GM19328 (cell line): Measurements from ENCODE around the gene GNG4.

Experiments used
- ATAC-seq: cut with Tn5 transposase; IDR thresholded peaks from one replicate; pipeline ENCODE4 v1.9.1; 2021; ENCODE audit warnings: mild to moderate bottlenecking, moderate library complexity; ENCODE audit not compliant: unreplicated experiment

The GNG4 gene

DNA sequence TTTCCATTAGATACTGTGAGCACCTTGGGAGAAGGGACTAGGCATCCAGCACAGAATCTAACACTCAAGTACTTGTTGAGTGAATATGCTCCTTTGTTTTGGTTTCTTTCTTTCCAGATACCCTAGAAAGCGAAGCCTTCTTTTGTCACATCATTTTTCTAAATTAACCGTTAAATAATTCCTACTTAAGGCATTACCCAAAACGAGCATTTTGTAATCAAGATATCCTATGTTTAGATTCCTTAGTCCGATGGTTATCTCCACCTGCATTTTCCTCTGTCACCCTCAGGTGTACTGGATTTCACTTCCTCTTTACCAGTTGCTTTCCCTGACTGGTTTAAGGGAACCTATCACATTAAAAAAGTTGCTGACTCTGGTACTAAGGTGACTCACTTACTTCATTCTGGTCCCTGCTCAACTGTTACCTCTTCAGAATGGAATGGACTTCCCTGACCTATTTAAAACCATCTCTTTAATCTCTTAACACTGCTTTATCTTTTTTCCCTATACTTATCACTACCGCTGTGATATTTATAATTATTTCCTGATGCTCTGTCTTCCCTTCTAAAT lies 148.5 kb downstream of the GNG4 start:
- no peak for ATAC-seq
